HL-60/S4 treated with retinoic acid at 250 ng/mL for 4 days and 3 days (cell line): ENCODE data around the gene BRAT1.

ENCODE experiments used
- in situ Hi-C: fragments of 300-500 bp; cut with MboI; formaldehyde crosslinking; loops from 2 replicates; pipeline ENCODE4 v1.7.0; 2022; ENCODE audit warnings: low sequenced_read_pairs

The BRAT1 gene

GRCh38 chr7:2500701-2501100 lies 54.6 kb downstream of the BRAT1 start:
- in situ Hi-C loops, result no loop called here

- in situ Hi-C loops, result no loop called here
Measured at GRCh38 chr7:2499719-2500430, 55.4 kb downstream of the BRAT1 start.

- in situ Hi-C loops, result no loop called here
Measured at GRCh38 chr7:2499181-2499580, 56.1 kb downstream of the BRAT1 start.

- in situ Hi-C loops, result no loop called here
Measured at GRCh38 chr7:2498708-2499107, 56.6 kb downstream of the BRAT1 start.

- in situ Hi-C loops, result no loop called here
Measured at GRCh38 chr7:2497500-2498336, 57.6 kb downstream of the BRAT1 start.

- in situ Hi-C loops, result no loop called here
Measured at GRCh38 chr7:2497065-2497464, 58.3 kb downstream of the BRAT1 start.

GRCh38 chr7:2496375-2496774 lies 58.9 kb downstream of the BRAT1 start:
- in situ Hi-C loops, result no loop called here

- in situ Hi-C loops, result no loop called here
Measured at GRCh38 chr7:2495418-2496299, 59.7 kb downstream of the BRAT1 start.

GRCh38 chr7:2494191-2495130 lies 60.9 kb downstream of the BRAT1 start:
- in situ Hi-C loops, result no loop called here

GRCh38 chr7:2493205-2494164 lies 61.8 kb downstream of the BRAT1 start:
- in situ Hi-C loops, result no loop called here

GRCh38 chr7:2492038-2492437 lies 63.3 kb downstream of the BRAT1 start:
- in situ Hi-C loops, result no loop called here

- in situ Hi-C loops, result no loop called here
Measured at GRCh38 chr7:2490181-2490651, 65.1 kb downstream of the BRAT1 start.

- in situ Hi-C loops, result no loop called here
Measured at GRCh38 chr7:2488681-2489080, 66.6 kb downstream of the BRAT1 start.

GRCh38 chr7:2488272-2488645 lies 67.1 kb downstream of the BRAT1 start:
- in situ Hi-C loops, result no loop called here
